Measurements from ENCODE around the gene PILRA. TPM values are rescaled to one million over a fixed set of nuclear protein-coding genes. Genes with fewer than 3 reads are reported as not detected.

The PILRA gene
- 0.26 and 0.32 TPM in 2 replicates for total RNA-seq

GRCh38 chr7:100373261-100373831 lies at the start of gene PILRA:
TSS of gene PILRA (plus strand) at chr7:100373487. CDS start at chr7:100373657, 170 bp downstream.

GRCh38 chr7:100358027-100358856 lies 15.0 kb upstream of the PILRA start, which contains the start of gene PILRB:
TSS of gene PILRB (plus strand) at chr7:100358117. CDS start at chr7:100358303, 186 bp downstream.

GRCh38 chr7:100428199-100428966 lies 55.1 kb downstream of the PILRA start, which contains the start of gene ZCWPW1:
TSS of gene ZCWPW1 (minus strand) at chr7:100428703. CDS start at chr7:100420649, 8,054 bp downstream.

GRCh38 chr7:100429637-100430492 lies 56.6 kb downstream of the PILRA start, which contains the start of gene MEPCE:
TSS of gene MEPCE (plus strand) at chr7:100429831. CDS start at chr7:100430019, 188 bp downstream.

Other genes with a start within 250 kb of the PILRA start
- gene MBLAC1, start 246.5 kb upstream of the PILRA start, total RNA-seq = 1.8 and 4.7 TPM in 2 replicates
- 128 and 148 TPM in 2 replicates for gene LAMTOR4, start 224.6 kb upstream of the PILRA start, total RNA-seq
- 4.4 and 5.9 TPM in 2 replicates for gene TRAPPC14, start 214.8 kb upstream of the PILRA start, total RNA-seq
- gene GAL3ST4, start 204.9 kb upstream of the PILRA start, total RNA-seq = 2.8 and 5.4 TPM in 2 replicates
- 0.95 and 1.5 TPM in 2 replicates for gene GPC2, start 196.1 kb upstream of the PILRA start, total RNA-seq
- 0.32 and 0.69 TPM in 2 replicates for gene STAG3, start 195.6 kb upstream of the PILRA start, total RNA-seq
- gene PVRIG, start 153.5 kb upstream of the PILRA start, total RNA-seq = not detected in 2 replicates
- gene SPDYE3, start 65.8 kb upstream of the PILRA start, total RNA-seq = not detected in 2 replicates
- gene PILRB, start 15.4 kb upstream of the PILRA start, total RNA-seq = 5.0 and 5.4 TPM in 2 replicates
- 2.1 and 2.7 TPM in 2 replicates for gene ZCWPW1, start 55.2 kb downstream of the PILRA start, total RNA-seq
- gene MEPCE, start 56.3 kb downstream of the PILRA start, total RNA-seq = 29.6 and 31.0 TPM in 2 replicates
- 5.9 and 11.8 TPM in 2 replicates for gene PPP1R35, start 63.0 kb downstream of the PILRA start, total RNA-seq
- gene SPACDR, start 90.8 kb downstream of the PILRA start, total RNA-seq = 0.17 and 0.32 TPM in 2 replicates
- 7.5 and 14.5 TPM in 2 replicates for gene TSC22D4, start 105.7 kb downstream of the PILRA start, total RNA-seq
- gene NYAP1, start 110.4 kb downstream of the PILRA start, total RNA-seq = 2.0 and 2.4 TPM in 2 replicates
- 3.0 and 4.3 TPM in 2 replicates for gene AGFG2, start 165.7 kb downstream of the PILRA start, total RNA-seq
- 0.16 TPM in 1 of 2 replicates, not detected in the other for gene SAP25, start 200.4 kb downstream of the PILRA start, total RNA-seq
- 9.0 and 9.6 TPM in 2 replicates for gene LRCH4, start 212.6 kb downstream of the PILRA start, total RNA-seq
- gene FBXO24, start 212.8 kb downstream of the PILRA start, total RNA-seq = 0.43 and 0.47 TPM in 2 replicates
- gene PCOLCE, start 228.9 kb downstream of the PILRA start, total RNA-seq = 102 and 107 TPM in 2 replicates
- 4.0 and 5.4 TPM in 2 replicates for gene MOSPD3, start 239.1 kb downstream of the PILRA start, total RNA-seq

Data from bronchial smooth muscle cell (primary cell).